Suprapubic skin (tissue), 3 donors: Measurements from ENCODE around the gene UGT1A10.

ENCODE experiments used
- EP300 ChIP-seq: sonication (generic); formaldehyde crosslinking; IDR thresholded peaks from one replicate; pipeline ENCODE4 v1.6.1; 2017; ENCODE audit warnings: antibody characterized with exemption
- POLR2A ChIP-seq, 2 donors: fragments of 450-650 bp; IDR thresholded peaks; one replicate each; pipeline ENCODE4 v1.6.1; 2017; ENCODE audit warnings: antibody characterized with exemption in 2 of 2, mild to moderate bottlenecking in 2 of 2, moderate library complexity in 2 of 2
- TF ChIP-seq, protein P1 (sequence below), 2 donors: fragments of 200-600 bp in 1 of 2; fragments of 450-650 bp in 1 of 2; sonication (generic) in 1 of 2; IDR thresholded peaks; one replicate each; pipeline ENCODE4 v1.5.1; 2016 to 2019; ENCODE audit warnings: antibody characterized with exemption in 2 of 2, mild to moderate bottlenecking in 1 of 2, moderate library complexity in 1 of 2

DNA sequence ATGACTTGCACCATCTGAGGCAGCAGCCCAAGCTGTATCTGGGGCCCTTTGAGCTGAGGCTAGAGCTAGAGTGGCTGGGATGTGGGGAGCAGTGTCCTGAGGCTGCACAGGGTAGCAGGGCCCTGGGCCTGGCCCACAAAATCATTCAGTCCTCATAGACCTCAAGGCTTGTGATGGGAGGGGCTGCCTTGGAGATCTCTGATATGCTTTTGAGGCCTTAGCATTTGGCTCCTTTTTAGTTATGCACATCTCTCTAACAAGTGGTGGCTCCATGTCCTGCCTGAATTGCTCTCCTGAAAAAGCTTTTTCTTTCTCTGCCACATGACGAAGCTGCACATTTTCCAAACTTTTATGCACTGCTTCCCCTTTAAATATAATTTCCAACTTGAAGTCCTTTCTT lies 30.6 kb upstream of the UGT1A10 start:
- TF ChIP-seq EP300 (no peak), POLR2A (IDR thresholded peaks at IDR 0.05) (no peak)
- TF ChIP-seq, protein P1, sequence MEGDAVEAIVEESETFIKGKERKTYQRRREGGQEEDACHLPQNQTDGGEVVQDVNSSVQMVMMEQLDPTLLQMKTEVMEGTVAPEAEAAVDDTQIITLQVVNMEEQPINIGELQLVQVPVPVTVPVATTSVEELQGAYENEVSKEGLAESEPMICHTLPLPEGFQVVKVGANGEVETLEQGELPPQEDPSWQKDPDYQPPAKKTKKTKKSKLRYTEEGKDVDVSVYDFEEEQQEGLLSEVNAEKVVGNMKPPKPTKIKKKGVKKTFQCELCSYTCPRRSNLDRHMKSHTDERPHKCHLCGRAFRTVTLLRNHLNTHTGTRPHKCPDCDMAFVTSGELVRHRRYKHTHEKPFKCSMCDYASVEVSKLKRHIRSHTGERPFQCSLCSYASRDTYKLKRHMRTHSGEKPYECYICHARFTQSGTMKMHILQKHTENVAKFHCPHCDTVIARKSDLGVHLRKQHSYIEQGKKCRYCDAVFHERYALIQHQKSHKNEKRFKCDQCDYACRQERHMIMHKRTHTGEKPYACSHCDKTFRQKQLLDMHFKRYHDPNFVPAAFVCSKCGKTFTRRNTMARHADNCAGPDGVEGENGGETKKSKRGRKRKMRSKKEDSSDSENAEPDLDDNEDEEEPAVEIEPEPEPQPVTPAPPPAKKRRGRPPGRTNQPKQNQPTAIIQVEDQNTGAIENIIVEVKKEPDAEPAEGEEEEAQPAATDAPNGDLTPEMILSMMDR (IDR thresholded peaks at IDR 0.05), result no peak
